ENCODE measurements around the gene ATPAF1. TPM values are rescaled to one million over a fixed set of nuclear protein-coding genes. Genes with fewer than 3 reads are reported as not detected.
A peak's percentile ranks its signal among the peaks of the same experiment; 100 is the strongest.

The ATPAF1 gene
- total RNA-seq, 1 donor from 2014 or later, result 37.8 TPM

- DNase-seq, result peak; percentile 29
- Mint-ChIP-seq H3K9me3 (ENCODE audit: unreplicated experiment) (peaks cover 7% of the 10 kb centered on the region), H3K4me3 (ENCODE audit: unreplicated experiment) (peak overlapping the region; percentile 54), H3K27me3 (ENCODE audit: unreplicated experiment) (no peaks in the 10 kb centered on the region), H3K4me1 (ENCODE audit: low read depth, unreplicated experiment) (peaks cover 32% of the 10 kb centered on the region), H3K27ac (ENCODE audit: unreplicated experiment) (peak overlapping the region; percentile 79), H3K36me3 (ENCODE audit: unreplicated experiment) (peaks cover 20% of the 10 kb centered on the region)
- TF ChIP-seq CTCF (IDR thresholded peaks at IDR 0.05; ENCODE audit: partially characterized antibody, unreplicated experiment), result no peak
Measured at GRCh38 chr1:46585312-46585938, 82.7 kb downstream of the ATPAF1 start.

- peak; percentile 31 for DNase-seq
- Mint-ChIP-seq H3K9me3 (ENCODE audit: unreplicated experiment) (peaks cover 4% of the 10 kb centered on the region), H3K27ac (ENCODE audit: unreplicated experiment) (peak overlapping the region; percentile 86), H3K4me3 (ENCODE audit: unreplicated experiment) (peak overlapping the region; percentile 63), H3K36me3 (ENCODE audit: unreplicated experiment) (peaks cover 6% of the 10 kb centered on the region), H3K27me3 (ENCODE audit: unreplicated experiment) (no peaks in the 10 kb centered on the region), H3K4me1 (ENCODE audit: low read depth, unreplicated experiment) (peaks cover 32% of the 10 kb centered on the region)
- TF ChIP-seq CTCF (IDR thresholded peaks at IDR 0.05; ENCODE audit: partially characterized antibody, unreplicated experiment), result no peak
Measured at GRCh38 chr1:46583494-46583893, 84.7 kb downstream of the ATPAF1 start.

GRCh38 chr1:46582972-46583371 is 85.2 kb downstream of the ATPAF1 start:
- Mint-ChIP-seq H3K27me3 (ENCODE audit: unreplicated experiment) (no peaks in the 10 kb centered on the region), H3K36me3 (ENCODE audit: unreplicated experiment) (peaks cover 6% of the 10 kb centered on the region), H3K9me3 (ENCODE audit: unreplicated experiment) (peaks cover 4% of the 10 kb centered on the region), H3K4me3 (ENCODE audit: unreplicated experiment) (peak overlapping the region; percentile 17), H3K27ac (ENCODE audit: unreplicated experiment) (peak overlapping the region; percentile 86), H3K4me1 (ENCODE audit: low read depth, unreplicated experiment) (peaks cover 35% of the 10 kb centered on the region)
- no peak for DNase-seq
- no peak for TF ChIP-seq CTCF (IDR thresholded peaks at IDR 0.05; ENCODE audit: partially characterized antibody, unreplicated experiment)

Other genes starting within 250 kb of the ATPAF1 start
- gene DMBX1, start 178.5 kb downstream of the ATPAF1 start, total RNA-seq (ENCODE audit: unreplicated experiment), result not detected
- not detected for gene KNCN, start 116.7 kb downstream of the ATPAF1 start, total RNA-seq (ENCODE audit: unreplicated experiment)
- gene MKNK1, start 64.1 kb downstream of the ATPAF1 start, total RNA-seq (ENCODE audit: unreplicated experiment), result 58.4 TPM
- 1.6 TPM for gene MOB3C, start 51.6 kb downstream of the ATPAF1 start, total RNA-seq (ENCODE audit: unreplicated experiment)
- not detected for gene TEX38, start 3.5 kb upstream of the ATPAF1 start, total RNA-seq (ENCODE audit: unreplicated experiment)
- gene EFCAB14, start 50.8 kb upstream of the ATPAF1 start, total RNA-seq (ENCODE audit: unreplicated experiment), result 18.8 TPM
- gene CYP4B1, start 130.7 kb upstream of the ATPAF1 start, total RNA-seq (ENCODE audit: unreplicated experiment), result not detected